Liver (tissue), 9 donors: Measurements from ENCODE around the gene PCDH9. TPM values are rescaled to one million over a fixed set of nuclear protein-coding genes. Genes with fewer than 3 reads are reported as not detected.

ENCODE experiments used
- DNase-seq: peaks from one replicate; pipeline ENCODE4 v3.0.0-alpha.2; 2017; ENCODE audit warnings: low spot score
- H3K27ac ChIP-seq, 2 donors: one replicate each; pipeline ENCODE4 v1.7.0; 2013; ENCODE audit warnings: inconsistent platforms in 2 of 2, low read length in 2 of 2, control low read depth in 1 of 2, low read depth in 1 of 2, mild to moderate bottlenecking in 1 of 2
- H3K27me3 ChIP-seq, 4 donors: one replicate each; pipeline versions ENCODE4 v1.6.1 to v1.7.0; 2013; ENCODE audit warnings: low read length in 3 of 4, inconsistent platforms in 1 of 4, mild to moderate bottlenecking in 1 of 4, moderate library complexity in 1 of 4; ENCODE audit not compliant: control insufficient read depth in 4 of 4, insufficient read depth in 4 of 4
- H3K36me3 ChIP-seq, 4 donors: one replicate each; pipeline versions ENCODE4 v1.6.1 to v1.7.0; 2013; ENCODE audit warnings: low read length in 3 of 4, mild to moderate bottlenecking in 3 of 4, low read depth in 1 of 4, moderate library complexity in 1 of 4; ENCODE audit not compliant: control insufficient read depth in 4 of 4, insufficient read depth in 3 of 4
- H3K4me1 ChIP-seq, 4 donors: one replicate each; pipeline versions ENCODE4 v1.6.1 to v1.7.0; 2013; ENCODE audit warnings: low read length in 3 of 4, mild to moderate bottlenecking in 3 of 4, moderate library complexity in 1 of 4; ENCODE audit not compliant: control insufficient read depth in 4 of 4, insufficient read depth in 4 of 4
- H3K4me3 ChIP-seq, 3 donors: one replicate each; pipeline versions ENCODE4 v1.6.1 to v1.7.0; 2013; ENCODE audit warnings: low read length in 3 of 3, control low read depth in 1 of 3, low read depth in 1 of 3, mild to moderate bottlenecking in 1 of 3
- H3K9ac ChIP-seq, 2 donors: one replicate each; pipeline ENCODE4 v1.7.0; 2013; ENCODE audit warnings: low read length in 2 of 2, mild to moderate bottlenecking in 2 of 2, moderate library complexity in 2 of 2, control low read depth in 1 of 2, low read depth in 1 of 2
- H3K9me3 ChIP-seq, 4 donors: one replicate each; pipeline versions ENCODE4 v1.6.1 to v1.7.0; 2013; ENCODE audit warnings: low read length in 3 of 4; ENCODE audit not compliant: control insufficient read depth in 4 of 4
- EGR1 ChIP-seq, 2 donors: IDR thresholded peaks; 2 replicates each; pipeline ENCODE4 v1.6.1; 2016 to 2018; ENCODE audit warnings: antibody characterized with exemption in 2 of 2, low read depth in 2 of 2
- FOXA1 ChIP-seq: IDR thresholded peaks from 2 replicates; pipeline ENCODE4 v1.6.1; 2016; ENCODE audit warnings: antibody characterized with exemption
- GABPA ChIP-seq, 2 donors: IDR thresholded peaks in 1 of 2; conservative IDR thresholded peaks in 1 of 2; 2 replicates each; pipeline ENCODE4 v1.6.1; 2016; ENCODE audit warnings: antibody characterized with exemption in 2 of 2, mild to moderate bottlenecking in 1 of 2, moderate library complexity in 1 of 2
- HNF4A ChIP-seq, 2 donors: conservative IDR thresholded peaks; 2 replicates each; pipeline ENCODE4 v1.6.1; 2016; ENCODE audit warnings: antibody characterized with exemption in 2 of 2, mild to moderate bottlenecking in 2 of 2
- HNF4G ChIP-seq: IDR thresholded peaks from 2 replicates; pipeline ENCODE4 v1.6.1; 2016; ENCODE audit warnings: antibody characterized with exemption
- JUND ChIP-seq, 2 donors: IDR thresholded peaks; 2 replicates each; pipeline ENCODE4 v1.6.1; 2016; ENCODE audit warnings: antibody characterized with exemption in 2 of 2
- NR2F2 ChIP-seq: IDR thresholded peaks from 2 replicates; pipeline ENCODE4 v1.6.1; 2016; ENCODE audit warnings: antibody characterized with exemption
- RAD21 ChIP-seq, 2 donors: IDR thresholded peaks; 2 replicates each; pipeline ENCODE4 v1.6.1; 2016; ENCODE audit warnings: antibody characterized with exemption in 2 of 2, mild to moderate bottlenecking in 2 of 2
- RXRA ChIP-seq, 2 donors: IDR thresholded peaks; 2 replicates each; pipeline ENCODE4 v1.6.1; 2017 to 2018; ENCODE audit warnings: antibody characterized with exemption in 2 of 2, mild to moderate bottlenecking in 1 of 2
- SP1 ChIP-seq: IDR thresholded peaks from 2 replicates; pipeline ENCODE4 v1.6.1; 2018; ENCODE audit warnings: antibody characterized with exemption, mild to moderate bottlenecking
- TAF1 ChIP-seq: conservative IDR thresholded peaks from 2 replicates; pipeline ENCODE4 v1.6.1; 2016; ENCODE audit warnings: antibody characterized with exemption, mild to moderate bottlenecking
- WGBS: extraction: QIAGEN DNeasy Blood & Tissue Kit; methylation state at CpG from one replicate; pipeline ENCODE4 v1.1.7; 2013; 5-methylcytosine and 5-hydroxymethylcytosine counted together
- polyA plus RNA-seq, 2 donors: library from polyadenylated mRNA; stranded (reverse) in 1 of 2; unstranded in 1 of 2; fragments of 200-250 nt in 1 of 2; fragments of >200 nt in 1 of 2; fragmentation: Nextera tagmentation in 1 of 2; extraction: Ambion mirVana in 1 of 2; gene quantifications; one replicate each; pipeline versions ENCODE4 v1.2.1 to v1.2.3, GENCODE V29; 2013 to 2015
- total RNA-seq, 2 donors: library from RNA; depleted of rRNA; stranded (reverse); fragments of >200 nt; gene quantifications; one replicate each; pipeline ENCODE4 v1.2.3, GENCODE V29; 2014
- TF ChIP-seq, protein P1 (sequence below): IDR thresholded peaks from 2 replicates; pipeline ENCODE4 v1.6.1; 2016; ENCODE audit warnings: antibody characterized with exemption
- TF ChIP-seq, protein P2 (sequence below): IDR thresholded peaks from 2 replicates; pipeline ENCODE4 v1.6.1; 2016; ENCODE audit warnings: antibody characterized with exemption
- TF ChIP-seq, protein P3 (sequence below): fragments of 150-350 bp; IDR thresholded peaks from 2 replicates; pipeline ENCODE4 v1.5.1; 2017; ENCODE audit warnings: improper control_type of control experiment, low read depth, low read length; ENCODE audit not compliant: missing input control
- TF ChIP-seq, protein P4 (sequence below): IDR thresholded peaks from 2 replicates; pipeline ENCODE4 v1.6.1; 2016; ENCODE audit warnings: antibody characterized with exemption
- donor health status: healthy.
- donor health status: healthy.
- donor health status: healthy.
- donor health status: healthy.
- donor health status: healthy.

PCDH9 gene
- total and polyA plus RNA-seq, 4 donors, result 0.90 to 4.0 (median 2.2) TPM

DNA sequence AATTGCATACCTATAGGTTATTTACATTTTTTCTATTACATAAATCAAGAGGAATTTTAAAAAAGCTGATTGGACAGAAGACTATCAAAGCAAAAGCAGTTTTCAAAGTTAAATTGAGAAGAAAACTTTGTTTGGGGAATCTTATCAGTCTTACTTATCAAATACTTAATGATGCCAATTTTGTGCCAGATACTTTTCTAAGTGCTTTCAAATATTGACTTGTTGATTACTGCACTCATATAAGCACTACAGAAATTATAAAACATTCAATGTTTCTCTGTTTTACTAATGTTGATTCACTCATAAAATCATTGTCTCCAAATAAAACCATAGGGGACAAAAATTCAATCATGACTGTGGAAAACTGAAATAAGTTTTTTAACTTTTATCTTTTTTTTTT is 36.2 kb downstream of the PCDH9 start:
- H3K4me1 ChIP-seq, result no peaks in the 10 kb centered on the region
- H3K27ac ChIP-seq, result no peak overlapping the region
- no peak for TF ChIP-seq RAD21 (IDR thresholded peaks at IDR 0.05)
- TF ChIP-seq, protein P1, sequence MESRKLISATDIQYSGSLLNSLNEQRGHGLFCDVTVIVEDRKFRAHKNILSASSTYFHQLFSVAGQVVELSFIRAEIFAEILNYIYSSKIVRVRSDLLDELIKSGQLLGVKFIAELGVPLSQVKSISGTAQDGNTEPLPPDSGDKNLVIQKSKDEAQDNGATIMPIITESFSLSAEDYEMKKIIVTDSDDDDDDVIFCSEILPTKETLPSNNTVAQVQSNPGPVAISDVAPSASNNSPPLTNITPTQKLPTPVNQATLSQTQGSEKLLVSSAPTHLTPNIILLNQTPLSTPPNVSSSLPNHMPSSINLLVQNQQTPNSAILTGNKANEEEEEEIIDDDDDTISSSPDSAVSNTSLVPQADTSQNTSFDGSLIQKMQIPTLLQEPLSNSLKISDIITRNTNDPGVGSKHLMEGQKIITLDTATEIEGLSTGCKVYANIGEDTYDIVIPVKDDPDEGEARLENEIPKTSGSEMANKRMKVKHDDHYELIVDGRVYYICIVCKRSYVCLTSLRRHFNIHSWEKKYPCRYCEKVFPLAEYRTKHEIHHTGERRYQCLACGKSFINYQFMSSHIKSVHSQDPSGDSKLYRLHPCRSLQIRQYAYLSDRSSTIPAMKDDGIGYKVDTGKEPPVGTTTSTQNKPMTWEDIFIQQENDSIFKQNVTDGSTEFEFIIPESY, result no peak
- TF ChIP-seq, protein P2, sequence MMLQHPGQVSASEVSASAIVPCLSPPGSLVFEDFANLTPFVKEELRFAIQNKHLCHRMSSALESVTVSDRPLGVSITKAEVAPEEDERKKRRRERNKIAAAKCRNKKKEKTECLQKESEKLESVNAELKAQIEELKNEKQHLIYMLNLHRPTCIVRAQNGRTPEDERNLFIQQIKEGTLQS, result no peak
- TF ChIP-seq, protein P3, sequence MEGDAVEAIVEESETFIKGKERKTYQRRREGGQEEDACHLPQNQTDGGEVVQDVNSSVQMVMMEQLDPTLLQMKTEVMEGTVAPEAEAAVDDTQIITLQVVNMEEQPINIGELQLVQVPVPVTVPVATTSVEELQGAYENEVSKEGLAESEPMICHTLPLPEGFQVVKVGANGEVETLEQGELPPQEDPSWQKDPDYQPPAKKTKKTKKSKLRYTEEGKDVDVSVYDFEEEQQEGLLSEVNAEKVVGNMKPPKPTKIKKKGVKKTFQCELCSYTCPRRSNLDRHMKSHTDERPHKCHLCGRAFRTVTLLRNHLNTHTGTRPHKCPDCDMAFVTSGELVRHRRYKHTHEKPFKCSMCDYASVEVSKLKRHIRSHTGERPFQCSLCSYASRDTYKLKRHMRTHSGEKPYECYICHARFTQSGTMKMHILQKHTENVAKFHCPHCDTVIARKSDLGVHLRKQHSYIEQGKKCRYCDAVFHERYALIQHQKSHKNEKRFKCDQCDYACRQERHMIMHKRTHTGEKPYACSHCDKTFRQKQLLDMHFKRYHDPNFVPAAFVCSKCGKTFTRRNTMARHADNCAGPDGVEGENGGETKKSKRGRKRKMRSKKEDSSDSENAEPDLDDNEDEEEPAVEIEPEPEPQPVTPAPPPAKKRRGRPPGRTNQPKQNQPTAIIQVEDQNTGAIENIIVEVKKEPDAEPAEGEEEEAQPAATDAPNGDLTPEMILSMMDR, result no peak
- no peak for TF ChIP-seq FOXA1
- no peak for TF ChIP-seq EGR1 (IDR thresholded peaks at IDR 0.05; ENCODE audit: low read depth in 2 of 2)
- TF ChIP-seq NR2F2, result no peak
- no peak for TF ChIP-seq SP1
- no peak for TF ChIP-seq JUND (IDR thresholded peaks at IDR 0.05)
- no peak overlapping the region for H3K4me3 ChIP-seq
- no peaks in the 10 kb centered on the region for H3K9me3 ChIP-seq
- H3K27me3 ChIP-seq, result no peaks in the 10 kb centered on the region
- no peak overlapping the region for H3K9ac ChIP-seq
- no peak for DNase-seq
- H3K36me3 ChIP-seq, result no peaks in the 10 kb centered on the region

DNA sequence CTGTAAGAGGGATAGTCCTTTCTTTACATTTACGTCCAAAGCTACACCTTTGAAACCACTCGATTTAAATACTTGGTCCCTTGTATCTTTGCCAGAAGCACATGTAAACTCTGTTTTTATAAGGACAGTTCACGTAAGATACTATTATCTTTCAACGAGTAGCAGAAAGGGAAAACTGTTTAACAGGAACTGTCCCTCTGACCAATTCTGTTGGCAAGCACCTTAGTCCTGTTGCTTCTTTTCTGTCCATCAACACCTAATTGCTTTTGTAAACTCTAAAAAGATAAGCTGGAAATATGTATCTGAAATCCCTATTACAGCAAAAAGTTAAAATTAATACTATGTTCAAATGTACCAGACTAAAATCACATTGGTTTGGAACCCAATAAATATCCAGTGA is 37.4 kb downstream of the PCDH9 start:
- H3K9me3 ChIP-seq, result no peaks in the 10 kb centered on the region
- no peak overlapping the region for H3K27ac ChIP-seq
- WGBS, result 79% methylated on average over 4 of the region's 4 CpGs
- H3K4me1 ChIP-seq, result no peaks in the 10 kb centered on the region
- TF ChIP-seq HNF4G, result no peak
- TF ChIP-seq, protein P2, result no peak
- TF ChIP-seq FOXA1, result no peak
- no peak for TF ChIP-seq TAF1
- no peak for TF ChIP-seq HNF4A (conservative IDR thresholded peaks at IDR 0.05)
- TF ChIP-seq, protein P4, sequence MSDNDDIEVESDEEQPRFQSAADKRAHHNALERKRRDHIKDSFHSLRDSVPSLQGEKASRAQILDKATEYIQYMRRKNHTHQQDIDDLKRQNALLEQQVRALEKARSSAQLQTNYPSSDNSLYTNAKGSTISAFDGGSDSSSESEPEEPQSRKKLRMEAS, result no peak
- no peak for TF ChIP-seq GABPA (IDR thresholded peaks at IDR 0.05 in 1 of 2, conservative IDR thresholded peaks at IDR 0.05 in 1 of 2)
- TF ChIP-seq RAD21 (IDR thresholded peaks at IDR 0.05), result no peak
- H3K27me3 ChIP-seq, result no peaks in the 10 kb centered on the region
- no peak overlapping the region for H3K9ac ChIP-seq
- H3K36me3 ChIP-seq, result no peaks in the 10 kb centered on the region
- DNase-seq, result no peak
- no peak overlapping the region for H3K4me3 ChIP-seq

DNA sequence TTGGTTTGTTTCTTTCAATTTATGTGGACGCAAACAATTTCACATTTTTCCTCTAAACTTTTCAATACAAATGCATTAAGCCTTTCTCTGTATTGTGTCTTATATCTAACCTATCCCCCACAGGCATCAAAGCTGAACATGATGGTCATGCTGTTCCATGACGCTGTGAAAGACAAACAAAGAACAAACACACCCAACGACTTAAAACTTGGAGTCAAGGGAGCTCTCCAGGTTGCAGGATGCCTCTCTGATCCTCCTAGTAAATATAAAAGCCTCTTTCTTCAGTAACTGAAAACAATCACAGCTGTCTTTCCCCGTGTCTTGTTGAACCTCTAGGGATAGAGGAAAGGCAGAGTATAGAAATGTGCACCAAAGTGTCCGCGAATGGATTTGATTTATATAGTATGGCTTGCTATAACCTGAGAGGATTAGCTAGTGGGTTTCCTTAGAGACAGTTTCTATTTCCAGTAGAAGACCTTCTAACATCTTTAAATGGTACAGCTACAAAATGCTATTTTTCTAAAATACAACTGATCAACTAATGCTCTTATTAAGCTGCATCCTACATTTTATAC is 43.1 kb downstream of the PCDH9 start:
- Histone ChIP-seq H3K4me1 (no peaks in the 10 kb centered on the region), H3K9ac (no peak overlapping the region), H3K27ac (no peak overlapping the region), H3K4me3 (no peak overlapping the region), H3K27me3 (no peaks in the 10 kb centered on the region), H3K9me3 (no peaks in the 10 kb centered on the region), H3K36me3 (no peaks in the 10 kb centered on the region)
- WGBS, result 63% methylated on average over 6 of the region's 6 CpGs
- TF ChIP-seq TAF1 (no peak), RAD21 (IDR thresholded peaks at IDR 0.05) (no peak), RXRA (IDR thresholded peaks at IDR 0.05) (no peak), HNF4A (conservative IDR thresholded peaks at IDR 0.05) (no peak)
- TF ChIP-seq, protein P4, result no peak
- no peak for DNase-seq
